ENCODE results near the gene NHERF1.

NHERF1 gene

DNA sequence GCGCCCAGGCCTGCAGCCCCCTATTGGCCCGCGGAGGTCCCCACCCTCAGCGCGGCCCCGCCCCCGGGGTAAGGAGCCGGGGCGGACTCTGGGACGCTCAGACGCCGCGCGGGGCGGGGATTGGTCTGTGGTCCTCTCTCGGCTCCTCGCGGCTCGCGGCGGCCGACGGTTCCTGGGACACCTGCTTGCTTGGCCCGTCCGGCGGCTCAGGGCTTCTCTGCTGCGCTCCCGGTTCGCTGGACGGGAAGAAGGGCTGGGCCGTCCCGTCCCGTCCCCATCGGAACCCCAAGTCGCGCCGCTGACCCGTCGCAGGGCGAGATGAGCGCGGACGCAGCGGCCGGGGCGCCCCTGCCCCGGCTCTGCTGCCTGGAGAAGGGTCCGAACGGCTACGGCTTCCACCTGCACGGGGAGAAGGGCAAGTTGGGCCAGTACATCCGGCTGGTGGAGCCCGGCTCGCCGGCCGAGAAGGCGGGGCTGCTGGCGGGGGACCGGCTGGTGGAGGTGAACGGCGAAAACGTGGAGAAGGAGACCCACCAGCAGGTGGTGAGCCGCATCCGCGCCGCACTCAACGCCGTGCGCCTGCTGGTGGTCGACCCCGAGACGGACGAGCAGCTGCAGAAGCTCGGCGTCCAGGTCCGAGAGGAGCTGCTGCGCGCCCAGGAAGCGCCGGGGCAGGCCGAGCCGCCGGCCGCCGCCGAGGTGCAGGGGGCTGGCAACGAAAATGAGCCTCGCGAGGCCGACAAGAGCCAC, at the start of gene NHERF1:
NHERF1 (plus strand) TSS at position 100 of the 750 bp plus-strand sequence; CDS start at position 319, 219 bp downstream.
- Histone ChIP-seq H3K27ac (ENCODE audit: extremely low read depth, low read depth, low read length) (peak within 1 kb of the TSS; percentile 68; the same call in 1 of the 2 replicates), H3K36me3 (ENCODE audit: control insufficient read depth in 2 of 2, insufficient read depth in 1 of 2, low read length in 2 of 2) (no peaks in the 10 kb centered on the region), H3K9me3 (ENCODE audit: control insufficient read depth, insufficient read depth, low read depth, low read length) (no peaks in the 10 kb centered on the region), H3K4me1 (ENCODE audit: control insufficient read depth, insufficient read depth, low read length) (peaks cover 7% of the 10 kb centered on the region), H3K4me3 (ENCODE audit: low read depth, low read length) (peak within 1 kb of the TSS; percentile 81)
- ChIA-PET CTCF (interaction anchor here (0.6 to 4.7 kb wide), 12 partner anchors 10 to 1902 kb away, joined by 3 to 84 read pairs (median 6); partner anchors contain the start of genes GRIN2C, NAT9 and RAB37), POLR2A (interaction anchor here (0.7 to 1.9 kb wide), 7 partner anchors 10 to 124 kb away, joined by 3 to 22 read pairs (median 7); partner anchors contain the start of genes FDXR and NAT9)
- TF ChIP-seq ZNF473 (tag by site-specific recombination; IDR thresholded peaks at IDR 0.05) (no peak), ZNF366 (tag by site-specific recombination; conservative IDR thresholded peaks at IDR 0.05) (no peak), ZNF677 (tag by site-specific recombination; IDR thresholded peaks at IDR 0.05) (no peak), TCF7L2 (IDR thresholded peaks at IDR 0.05; ENCODE audit: borderline replicate concordance, low read depth, low read length) (no peak), ZBTB49 (tag by site-specific recombination; IDR thresholded peaks at IDR 0.05; ENCODE audit: low read depth) (no peak), ZFP3 (tag by site-specific recombination; IDR thresholded peaks at IDR 0.05; ENCODE audit: low read depth) (no peak), OSR2 (tag by site-specific recombination; IDR thresholded peaks at IDR 0.05) (no peak), ZFP69B (tag by site-specific recombination; IDR thresholded peaks at IDR 0.05) (no peak), ZNF350 (tag by site-specific recombination; IDR thresholded peaks at IDR 0.05) (no peak), SCRT2 (tag by site-specific recombination; IDR thresholded peaks at IDR 0.05) (peak; percentile 61), ZNF639 (tag by site-specific recombination; IDR thresholded peaks at IDR 0.05) (0 out of 2 replicates have a peak, but pooled peaks have one; percentile 14), ZNF302 (tag by site-specific recombination; IDR thresholded peaks at IDR 0.05; ENCODE audit: low read depth) (no peak), IKZF3 (tag by site-specific recombination; IDR thresholded peaks at IDR 0.05) (no peak), ZNF404 (tag by site-specific recombination; IDR thresholded peaks at IDR 0.05) (no peak), ZNF146 (tag by site-specific recombination; IDR thresholded peaks at IDR 0.05) (0 out of 2 replicates have a peak, but pooled peaks have one; percentile 4), ZNF600 (tag by site-specific recombination; IDR thresholded peaks at IDR 0.05) (no peak), ZNF791 (tag by site-specific recombination; IDR thresholded peaks at IDR 0.05) (no peak), ZNF10 (tag by site-specific recombination; IDR thresholded peaks at IDR 0.05) (peak; percentile 90), ZNF175 (tag by site-specific recombination; IDR thresholded peaks at IDR 0.05) (no peak), ZFHX2 (tag by site-specific recombination; conservative IDR thresholded peaks at IDR 0.05) (no peak), GLIS2 (tag by site-specific recombination; IDR thresholded peaks at IDR 0.05) (peak; percentile 85), ZNF768 (tag by site-specific recombination; IDR thresholded peaks at IDR 0.05) (no peak), ZBTB8A (tag by site-specific recombination; IDR thresholded peaks at IDR 0.05) (no peak), WT1 (tag by site-specific recombination; IDR thresholded peaks at IDR 0.05) (no peak)
- TF ChIP-seq, protein P1, sequence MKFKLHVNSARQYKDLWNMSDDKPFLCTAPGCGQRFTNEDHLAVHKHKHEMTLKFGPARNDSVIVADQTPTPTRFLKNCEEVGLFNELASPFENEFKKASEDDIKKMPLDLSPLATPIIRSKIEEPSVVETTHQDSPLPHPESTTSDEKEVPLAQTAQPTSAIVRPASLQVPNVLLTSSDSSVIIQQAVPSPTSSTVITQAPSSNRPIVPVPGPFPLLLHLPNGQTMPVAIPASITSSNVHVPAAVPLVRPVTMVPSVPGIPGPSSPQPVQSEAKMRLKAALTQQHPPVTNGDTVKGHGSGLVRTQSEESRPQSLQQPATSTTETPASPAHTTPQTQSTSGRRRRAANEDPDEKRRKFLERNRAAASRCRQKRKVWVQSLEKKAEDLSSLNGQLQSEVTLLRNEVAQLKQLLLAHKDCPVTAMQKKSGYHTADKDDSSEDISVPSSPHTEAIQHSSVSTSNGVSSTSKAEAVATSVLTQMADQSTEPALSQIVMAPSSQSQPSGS (tag by site-specific recombination; IDR thresholded peaks at IDR 0.05; ENCODE audit: low read depth): no peak
- TF ChIP-seq, protein P2, sequence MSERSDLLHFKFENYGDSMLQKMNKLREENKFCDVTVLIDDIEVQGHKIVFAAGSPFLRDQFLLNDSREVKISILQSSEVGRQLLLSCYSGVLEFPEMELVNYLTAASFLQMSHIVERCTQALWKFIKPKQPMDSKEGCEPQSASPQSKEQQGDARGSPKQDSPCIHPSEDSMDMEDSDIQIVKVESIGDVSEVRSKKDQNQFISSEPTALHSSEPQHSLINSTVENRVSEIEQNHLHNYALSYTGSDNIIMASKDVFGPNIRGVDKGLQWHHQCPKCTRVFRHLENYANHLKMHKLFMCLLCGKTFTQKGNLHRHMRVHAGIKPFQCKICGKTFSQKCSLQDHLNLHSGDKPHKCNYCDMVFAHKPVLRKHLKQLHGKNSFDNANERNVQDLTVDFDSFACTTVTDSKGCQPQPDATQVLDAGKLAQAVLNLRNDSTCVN (tag by site-specific recombination; optimal IDR thresholded peaks at IDR 0.05): peak; percentile 82
- TF ChIP-seq, protein P3, sequence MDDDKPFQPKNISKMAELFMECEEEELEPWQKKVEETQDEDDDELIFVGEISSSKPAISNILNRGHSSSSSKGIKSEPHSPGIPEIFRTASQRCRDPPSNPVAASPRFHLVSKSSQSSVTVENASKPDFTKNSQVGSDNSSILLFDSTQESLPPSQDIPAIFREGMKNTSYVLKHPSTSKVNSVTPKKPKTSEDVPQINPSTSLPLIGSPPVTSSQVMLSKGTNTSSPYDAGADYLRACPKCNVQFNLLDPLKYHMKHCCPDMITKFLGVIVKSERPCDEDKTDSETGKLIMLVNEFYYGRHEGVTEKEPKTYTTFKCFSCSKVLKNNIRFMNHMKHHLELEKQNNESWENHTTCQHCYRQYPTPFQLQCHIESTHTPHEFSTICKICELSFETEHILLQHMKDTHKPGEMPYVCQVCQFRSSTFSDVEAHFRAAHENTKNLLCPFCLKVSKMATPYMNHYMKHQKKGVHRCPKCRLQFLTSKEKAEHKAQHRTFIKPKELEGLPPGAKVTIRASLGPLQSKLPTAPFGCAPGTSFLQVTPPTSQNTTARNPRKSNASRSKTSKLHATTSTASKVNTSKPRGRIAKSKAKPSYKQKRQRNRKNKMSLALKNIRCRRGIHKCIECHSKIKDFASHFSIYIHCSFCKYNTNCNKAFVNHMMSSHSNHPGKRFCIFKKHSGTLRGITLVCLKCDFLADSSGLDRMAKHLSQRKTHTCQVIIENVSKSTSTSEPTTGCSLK (tag by site-specific recombination; IDR thresholded peaks at IDR 0.05): no peak
- TF ChIP-seq, protein P4, sequence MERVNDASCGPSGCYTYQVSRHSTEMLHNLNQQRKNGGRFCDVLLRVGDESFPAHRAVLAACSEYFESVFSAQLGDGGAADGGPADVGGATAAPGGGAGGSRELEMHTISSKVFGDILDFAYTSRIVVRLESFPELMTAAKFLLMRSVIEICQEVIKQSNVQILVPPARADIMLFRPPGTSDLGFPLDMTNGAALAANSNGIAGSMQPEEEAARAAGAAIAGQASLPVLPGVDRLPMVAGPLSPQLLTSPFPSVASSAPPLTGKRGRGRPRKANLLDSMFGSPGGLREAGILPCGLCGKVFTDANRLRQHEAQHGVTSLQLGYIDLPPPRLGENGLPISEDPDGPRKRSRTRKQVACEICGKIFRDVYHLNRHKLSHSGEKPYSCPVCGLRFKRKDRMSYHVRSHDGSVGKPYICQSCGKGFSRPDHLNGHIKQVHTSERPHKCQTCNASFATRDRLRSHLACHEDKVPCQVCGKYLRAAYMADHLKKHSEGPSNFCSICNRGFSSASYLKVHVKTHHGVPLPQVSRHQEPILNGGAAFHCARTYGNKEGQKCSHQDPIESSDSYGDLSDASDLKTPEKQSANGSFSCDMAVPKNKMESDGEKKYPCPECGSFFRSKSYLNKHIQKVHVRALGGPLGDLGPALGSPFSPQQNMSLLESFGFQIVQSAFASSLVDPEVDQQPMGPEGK (tag by site-specific recombination; IDR thresholded peaks at IDR 0.05): peak; percentile 30; the same call in 1 of the 2 replicates
